GM21360 (cell line): ENCODE measurements around the gene FAM114A2.

Experiments
- ATAC-seq: cut with Tn5 transposase; IDR thresholded peaks from one replicate; pipeline ENCODE4 v1.9.1; 2021; ENCODE audit warnings: mild to moderate bottlenecking, moderate library complexity; ENCODE audit not compliant: unreplicated experiment

FAM114A2 gene

GRCh38 chr5:153952057-153952456 is 86.7 kb downstream of the FAM114A2 start:
- ATAC-seq: no peak

- no peak for ATAC-seq
Observed at GRCh38 chr5:153941265-153941664, 97.4 kb downstream of the FAM114A2 start.
